Dermis microvascular lymphatic vessel endothelial cell (primary cell): Measurements from ENCODE around the gene LRRC7. TPM values are rescaled to one million over a fixed set of nuclear protein-coding genes. Genes with fewer than 3 reads are reported as not detected.

ENCODE experiments used
- DNase-seq, 2 donors: peaks; one replicate each; pipeline versions ENCODE4 v3.0.0 to v3.0.0-alpha.2; 2010; ENCODE audit warnings: low read depth in 2 of 2
- total RNA-seq: library from RNA; depleted of rRNA; stranded (reverse); fragments of >200 nt; gene quantifications from 2 replicates; pipeline ENCODE4 v1.2.1, GENCODE V29; 2014

LRRC7 gene
- 0.13 TPM in 2 replicates for total RNA-seq

DNA sequence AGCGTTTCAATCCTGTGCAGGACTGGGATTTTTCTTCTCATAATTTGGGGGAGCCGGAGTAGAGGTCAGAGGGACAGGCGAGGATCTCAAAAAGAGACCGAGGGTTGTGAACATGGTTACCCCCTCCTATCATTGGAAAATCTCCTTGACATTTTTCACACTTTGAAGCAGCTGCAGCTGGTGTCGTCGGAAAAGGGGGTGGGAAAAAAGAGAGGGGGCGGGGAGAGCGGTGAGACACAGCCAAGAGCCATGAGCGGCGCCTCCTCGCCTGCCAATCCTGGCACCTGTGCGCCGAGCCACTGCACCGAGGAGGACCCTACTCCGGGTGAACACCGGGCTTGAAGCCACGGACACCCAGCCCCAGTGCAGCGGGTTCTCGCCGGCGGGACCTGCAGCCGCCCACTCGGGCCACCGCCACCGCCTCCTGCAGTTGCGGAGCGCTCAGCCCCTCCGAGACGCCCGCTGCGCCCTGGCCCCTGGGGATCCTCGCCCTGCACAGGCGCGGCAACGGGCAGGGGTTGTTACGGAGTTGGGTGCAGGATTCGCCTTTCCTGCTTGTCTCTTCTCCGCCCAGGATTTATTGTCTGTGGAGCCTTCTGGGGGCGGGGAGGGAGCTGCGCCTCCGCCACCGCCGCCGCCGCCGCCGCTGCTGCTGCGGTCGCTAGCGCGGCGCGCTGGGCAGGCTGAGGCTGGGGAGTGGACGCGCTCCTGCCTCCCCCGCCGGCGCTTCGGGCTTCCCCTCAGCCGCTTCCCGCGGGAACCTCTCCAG, at the start of gene LRRC7:
Gene LRRC7 (plus strand): TSS at position 271 of the 769 bp plus-strand sequence. CDS start 718 bp downstream, outside the sequence.
- DNase-seq, result peak in 1 of 2 donors; percentile 6

DNA sequence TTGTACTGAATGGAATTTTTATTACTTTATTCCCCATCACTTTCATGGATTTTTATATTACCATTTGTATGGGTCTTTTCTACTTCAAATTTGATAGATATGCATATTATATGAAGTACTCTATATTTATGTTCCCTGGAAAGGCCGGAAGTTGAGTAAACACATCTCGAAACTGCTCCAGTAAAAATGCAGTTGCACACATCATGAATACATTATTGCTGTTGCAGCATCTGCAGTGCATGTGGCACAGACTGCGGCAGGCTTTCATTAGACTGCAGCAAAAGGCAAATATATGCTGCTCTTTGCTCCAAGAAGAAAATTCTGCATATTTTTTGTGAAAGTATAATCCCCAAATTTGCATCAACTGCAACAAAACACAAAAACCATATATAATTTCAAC, 48.7 kb upstream of the LRRC7 start:
- DNase-seq, result no peak

DNA sequence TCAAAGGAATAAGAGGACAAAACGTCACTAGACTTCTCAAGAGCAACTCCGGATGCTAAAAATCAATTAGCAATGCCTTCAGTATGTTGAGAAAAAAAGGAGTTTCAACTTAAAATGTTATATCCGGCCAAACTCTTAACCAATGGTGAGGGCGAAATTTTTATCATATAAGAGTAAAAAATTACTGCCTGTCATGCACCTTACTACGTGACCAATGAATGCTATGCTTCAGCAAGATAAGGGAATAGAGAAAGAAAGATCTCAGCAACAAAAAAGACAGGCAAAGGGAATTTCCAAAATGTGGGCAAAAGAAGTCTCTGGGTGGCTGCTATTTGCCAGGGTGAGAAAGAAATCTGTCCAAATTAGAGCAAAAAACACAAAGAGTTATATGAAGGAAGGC, 47.4 kb upstream of the LRRC7 start:
- DNase-seq, result no peak

DNA sequence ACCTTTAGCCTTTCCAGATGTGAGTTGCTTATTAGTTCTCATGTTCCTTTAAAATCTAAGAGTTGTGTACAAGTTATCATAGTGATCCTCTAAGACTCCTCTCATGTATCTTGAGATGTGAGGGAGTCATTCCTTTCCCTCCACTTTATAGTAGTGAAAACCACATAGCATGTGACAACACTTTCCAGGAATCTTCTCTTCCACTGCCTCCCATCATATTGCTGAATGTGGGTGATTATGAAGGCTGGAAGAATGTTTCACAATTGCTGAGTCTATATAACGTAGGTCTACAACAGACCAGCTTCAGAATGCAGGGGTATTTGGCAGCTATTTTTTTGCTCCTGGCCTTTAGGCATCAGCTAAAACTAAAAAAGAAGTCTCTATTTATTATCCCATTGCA, 44.7 kb upstream of the LRRC7 start:
- no peak for DNase-seq

DNA sequence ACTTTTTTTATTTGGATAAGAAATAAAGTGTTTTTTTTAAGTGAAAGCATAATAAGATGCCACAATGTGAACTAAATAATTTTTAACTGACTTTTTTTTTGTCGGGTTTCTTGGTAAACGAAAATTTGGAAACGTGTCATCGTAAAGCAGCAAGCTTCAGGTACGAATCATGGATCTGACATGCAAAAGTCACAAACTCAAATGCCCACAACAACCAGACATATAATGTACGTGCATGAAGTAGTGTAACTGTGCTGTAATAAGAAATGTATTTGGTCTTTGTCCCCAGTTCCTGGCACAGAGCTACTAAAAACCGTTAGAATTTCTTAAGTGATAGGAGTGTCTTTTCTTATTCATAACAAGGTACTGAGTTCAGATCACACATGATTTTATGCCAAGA, 44.3 kb upstream of the LRRC7 start:
- DNase-seq, result no peak

DNA sequence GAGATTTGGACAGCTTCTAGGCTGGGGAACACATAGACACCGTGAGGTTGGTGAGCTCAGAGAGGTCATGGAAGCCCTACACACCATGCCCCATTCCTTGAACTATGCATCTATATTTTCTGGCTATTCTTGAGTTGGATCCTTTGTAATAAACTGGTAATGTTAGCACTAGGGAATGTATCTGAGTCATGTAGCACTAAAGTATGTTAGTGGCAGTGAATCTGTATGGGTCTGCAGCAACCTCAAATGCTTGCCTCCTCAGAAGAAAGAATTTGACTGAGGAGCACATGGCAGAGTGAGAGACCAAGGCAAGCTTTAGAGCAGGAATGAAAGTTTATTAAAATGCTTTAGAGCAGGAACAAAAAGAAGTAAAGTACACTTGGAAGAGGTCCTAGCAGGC, 43.7 kb upstream of the LRRC7 start:
- no peak for DNase-seq

DNA sequence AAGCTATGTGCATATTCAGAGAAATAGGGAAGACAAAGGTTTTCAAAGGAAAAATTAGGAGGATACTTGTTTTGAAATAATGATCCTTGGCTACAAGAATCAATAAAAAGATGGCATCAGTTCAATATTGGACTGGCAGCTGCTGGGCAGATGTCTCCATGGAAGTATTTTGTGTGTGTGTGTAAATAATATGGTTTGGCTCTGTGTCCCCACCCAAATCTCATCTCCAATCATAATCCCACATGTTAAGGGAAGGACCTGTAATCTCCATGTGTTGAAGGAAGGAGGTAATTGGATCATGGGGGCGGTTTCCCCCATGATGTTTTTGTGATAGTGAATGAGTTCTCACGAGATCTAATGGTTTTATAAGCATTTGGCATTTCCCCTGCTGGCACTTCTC, 40.4 kb upstream of the LRRC7 start:
- no peak for DNase-seq

DNA sequence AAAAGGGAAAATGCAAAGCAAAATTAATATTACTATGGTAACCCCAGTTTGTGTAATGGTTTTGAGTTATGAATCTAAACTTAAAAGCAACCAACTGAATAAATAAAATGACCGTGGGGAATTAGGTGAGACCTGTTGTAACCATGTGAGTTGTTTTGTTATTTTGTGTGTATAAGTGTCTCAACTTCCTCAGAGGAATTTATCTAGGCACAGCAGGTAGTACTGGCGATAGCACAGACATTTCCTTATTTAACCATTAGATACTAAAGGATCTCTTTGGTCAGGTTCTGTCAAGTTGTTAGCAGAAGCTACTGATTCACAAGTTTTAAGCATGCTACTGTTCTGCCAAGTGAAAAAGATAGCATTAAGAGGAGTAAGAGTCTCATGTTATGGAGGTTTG, 39.3 kb upstream of the LRRC7 start:
- DNase-seq, result no peak

DNA sequence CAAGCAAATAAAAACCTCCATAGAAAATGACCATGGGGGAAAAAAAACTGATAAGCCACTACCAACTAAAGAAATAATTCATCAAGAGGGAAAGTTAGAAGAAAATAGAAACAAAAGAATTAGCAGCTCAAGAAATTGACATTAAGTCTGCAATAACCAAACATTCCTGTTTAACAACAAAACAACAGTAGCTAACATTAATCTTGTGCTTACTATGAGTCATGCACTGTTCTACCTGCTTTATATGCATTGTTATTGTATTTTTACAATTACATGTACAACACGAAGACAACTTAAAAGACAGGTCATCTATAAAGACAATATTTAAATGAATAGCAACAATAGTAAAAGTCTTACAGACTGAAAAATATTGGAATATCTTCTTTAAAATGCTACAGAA, 34.4 kb upstream of the LRRC7 start:
- no peak for DNase-seq

DNA sequence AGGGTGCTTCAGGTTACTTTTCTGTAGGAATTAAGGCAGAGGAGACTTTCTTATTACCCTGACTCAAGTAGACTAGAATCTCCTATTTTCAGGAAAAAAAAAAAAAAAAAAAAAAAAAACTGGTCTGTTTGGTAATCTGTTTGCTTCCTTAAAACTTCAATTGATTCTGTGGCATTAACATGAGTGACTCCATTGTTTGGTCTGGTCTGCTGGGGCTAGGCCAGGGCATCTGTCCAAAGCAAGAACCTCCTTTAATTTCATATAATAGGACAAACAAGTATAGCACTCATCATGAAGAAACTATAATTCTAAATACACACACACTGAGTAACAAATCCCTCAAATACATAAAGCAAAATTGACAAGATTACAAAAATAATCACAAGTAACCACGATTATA, 32.9 kb upstream of the LRRC7 start:
- DNase-seq, result no peak

DNA sequence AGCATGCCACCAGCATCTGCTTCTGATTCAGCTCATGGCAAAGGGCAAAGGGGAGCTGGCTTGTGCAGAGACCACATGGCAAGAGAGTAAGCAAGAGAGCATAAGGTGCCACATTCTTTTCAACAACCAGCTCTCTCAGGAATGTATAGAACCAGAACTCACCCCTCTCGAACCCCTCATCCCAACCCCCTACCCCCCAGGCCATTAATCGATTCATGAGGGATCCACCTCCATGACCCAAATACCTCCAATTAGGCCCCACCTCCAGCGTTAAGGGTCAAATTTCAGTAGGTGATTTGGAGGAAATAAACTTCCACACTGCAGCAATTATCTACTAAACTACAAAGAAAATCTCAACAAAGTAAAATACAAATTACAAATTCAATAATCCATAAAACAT, 32.2 kb upstream of the LRRC7 start:
- DNase-seq, result no peak

DNA sequence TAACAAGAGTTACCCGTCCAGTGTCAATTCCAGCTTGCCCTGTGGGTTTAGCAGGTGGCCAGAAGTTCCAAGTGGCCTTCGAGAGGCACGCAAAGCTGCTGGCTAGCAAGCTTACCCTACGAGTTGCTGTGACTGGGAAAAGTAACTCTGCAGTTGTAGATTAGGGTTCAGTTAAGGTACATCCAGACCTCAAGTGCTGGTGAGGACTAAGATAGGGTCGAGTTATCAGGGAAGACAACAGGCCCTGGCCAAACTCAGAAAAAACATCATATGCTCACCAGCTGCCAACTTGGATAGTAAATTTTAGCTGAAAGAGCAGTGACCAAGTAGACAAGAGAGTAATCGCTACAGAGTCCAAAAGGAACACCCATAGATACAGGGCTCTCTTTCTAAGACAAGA, 27.7 kb upstream of the LRRC7 start:
- DNase-seq, result no peak

DNA sequence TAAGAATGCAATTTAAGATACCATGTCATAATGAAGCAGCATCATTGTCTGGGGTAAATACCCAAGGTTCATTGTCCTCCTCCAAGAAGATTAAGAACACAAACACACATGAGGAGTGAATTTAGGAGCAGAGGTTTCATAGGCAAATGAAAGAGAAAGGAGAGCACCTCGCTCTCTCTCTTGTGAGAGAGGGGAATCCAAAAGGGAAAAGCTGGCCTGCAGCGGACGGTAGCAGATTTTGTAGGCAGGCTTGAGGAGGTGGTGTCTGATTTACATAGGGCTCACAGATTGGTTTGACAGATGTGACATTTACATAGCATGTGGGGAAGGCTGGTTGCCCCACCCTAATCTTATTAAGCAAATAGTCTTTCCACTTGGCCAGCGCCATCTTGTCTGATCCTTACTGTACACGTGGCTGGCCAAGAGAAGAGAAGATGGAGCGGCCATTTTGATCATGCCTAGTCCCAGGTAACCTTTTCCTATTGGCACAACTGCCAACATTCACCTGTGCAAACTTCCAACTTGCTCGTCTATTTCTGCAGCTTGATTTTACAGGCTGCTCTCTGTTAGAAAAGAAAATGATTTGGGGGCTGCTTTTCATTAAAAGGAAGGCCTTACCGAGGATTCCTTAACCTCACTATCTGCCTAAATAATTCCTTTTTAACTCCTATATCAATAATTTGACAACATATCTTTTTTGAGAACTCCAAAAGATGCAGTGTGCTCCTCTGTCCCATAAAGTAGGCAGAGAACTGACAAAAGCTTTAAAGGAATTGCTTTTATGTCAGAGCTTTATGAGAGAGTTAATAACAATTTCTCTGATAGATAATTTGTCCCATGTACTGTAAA, 16.0 kb upstream of the LRRC7 start:
- no peak for DNase-seq

DNA sequence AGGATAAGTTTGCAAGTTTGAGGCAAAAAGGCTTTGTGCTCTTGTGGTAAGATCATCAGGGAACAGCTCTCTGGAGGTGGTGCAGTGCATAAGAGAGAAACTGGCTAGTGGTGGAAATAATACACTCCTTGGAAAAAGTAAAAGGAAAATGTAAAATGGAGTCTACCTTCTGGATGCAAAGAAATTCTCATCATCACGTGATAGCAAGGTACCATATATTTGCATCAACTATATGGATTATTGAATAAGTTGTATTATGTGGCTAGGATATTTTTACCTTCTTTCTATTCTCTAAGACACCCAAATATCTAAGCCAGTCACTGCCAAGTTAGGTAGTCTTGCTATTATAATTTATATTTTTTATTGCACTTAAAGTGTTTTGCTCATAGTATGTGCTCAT, 14.0 kb upstream of the LRRC7 start:
- no peak for DNase-seq

DNA sequence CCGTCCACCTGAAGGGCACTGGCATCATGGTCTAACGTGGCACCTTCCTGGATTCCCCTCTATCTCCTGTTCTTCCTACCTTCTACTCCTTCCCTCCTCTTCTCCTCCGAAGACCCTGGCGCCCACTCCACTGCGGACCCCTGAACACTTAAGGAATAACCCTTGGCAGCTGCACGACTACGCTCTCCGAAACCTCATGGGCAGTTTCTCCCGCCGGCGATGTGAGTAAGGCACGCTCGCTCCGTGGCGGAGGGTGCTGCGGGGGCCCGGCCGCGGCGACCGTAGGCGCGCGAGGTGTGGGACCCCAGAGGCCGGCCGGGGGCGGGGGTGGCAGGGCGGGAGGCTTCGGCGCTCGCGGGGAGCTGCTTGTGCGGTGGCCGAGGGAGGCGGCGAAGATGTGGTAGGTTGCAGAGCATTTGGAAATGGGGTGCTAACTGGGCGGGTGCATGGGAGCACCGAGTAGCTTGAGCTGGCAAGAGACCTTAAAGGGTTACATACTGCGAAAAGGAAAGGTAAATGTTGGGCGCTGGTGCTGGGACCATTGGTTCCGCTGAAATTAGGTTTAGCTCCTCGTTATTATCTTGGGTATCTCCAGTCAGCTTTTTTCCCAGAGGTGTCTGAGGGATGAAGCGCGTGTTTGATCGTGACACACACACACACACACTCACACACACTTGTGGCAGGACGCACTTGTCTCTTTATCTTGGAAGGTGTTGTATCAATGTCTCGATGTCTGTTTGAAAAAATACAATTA, 876 bp downstream of the LRRC7 start:
- no peak for DNase-seq

DNA sequence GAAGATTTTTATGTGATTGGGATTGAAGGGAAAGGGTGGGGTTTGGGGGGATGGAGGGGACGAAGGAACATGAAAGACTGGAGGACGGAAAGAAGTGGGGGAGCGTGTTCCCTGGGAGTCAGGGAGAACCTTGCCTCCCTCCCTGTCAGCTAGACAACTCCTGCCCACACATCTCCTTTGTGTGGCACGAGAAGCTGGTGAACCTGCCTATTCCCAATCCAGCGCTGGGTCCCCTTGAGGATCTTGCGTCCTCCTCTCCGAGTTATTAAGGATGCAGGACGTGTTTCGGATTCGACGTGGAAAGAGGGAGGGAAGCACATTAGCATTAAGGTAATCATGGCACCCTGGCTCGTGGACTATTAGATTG, 1.4 kb downstream of the LRRC7 start:
- DNase-seq, result no peak

DNA sequence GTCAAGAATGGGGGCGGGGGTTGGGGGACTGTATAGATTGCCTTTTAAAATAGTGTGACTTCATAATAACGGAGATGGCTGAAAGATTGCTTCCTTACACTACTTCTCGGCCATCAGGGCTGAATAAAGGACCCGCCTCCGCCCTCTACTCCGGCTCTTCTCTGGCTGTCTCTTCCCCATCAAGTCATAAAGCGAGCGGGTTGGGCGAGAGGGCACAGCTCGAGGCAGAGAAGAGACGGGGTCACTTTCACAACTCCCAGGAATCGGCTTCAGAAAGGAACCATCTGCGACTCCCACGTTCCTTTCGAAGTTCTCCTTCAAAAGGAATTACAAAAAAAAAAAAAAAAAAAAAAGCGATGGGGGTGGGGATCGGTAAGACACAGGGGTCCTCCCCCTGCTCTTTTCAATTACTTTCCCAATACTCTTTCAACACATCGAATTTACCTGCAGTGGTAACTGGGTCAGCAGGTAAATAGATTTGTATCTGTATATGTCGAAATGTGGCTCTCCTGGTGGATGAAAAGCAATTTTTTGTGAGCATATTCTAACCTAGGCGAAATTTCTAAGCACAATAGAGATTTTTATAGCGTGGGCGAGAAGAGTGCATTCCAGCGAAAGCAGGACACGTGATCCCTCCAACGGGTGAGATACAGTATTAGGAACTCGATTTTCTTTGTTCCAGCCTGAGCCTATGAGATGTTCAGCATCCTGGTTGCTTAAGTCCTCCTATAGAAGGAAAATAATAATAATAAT, 2.0 kb downstream of the LRRC7 start:
- no peak for DNase-seq

DNA sequence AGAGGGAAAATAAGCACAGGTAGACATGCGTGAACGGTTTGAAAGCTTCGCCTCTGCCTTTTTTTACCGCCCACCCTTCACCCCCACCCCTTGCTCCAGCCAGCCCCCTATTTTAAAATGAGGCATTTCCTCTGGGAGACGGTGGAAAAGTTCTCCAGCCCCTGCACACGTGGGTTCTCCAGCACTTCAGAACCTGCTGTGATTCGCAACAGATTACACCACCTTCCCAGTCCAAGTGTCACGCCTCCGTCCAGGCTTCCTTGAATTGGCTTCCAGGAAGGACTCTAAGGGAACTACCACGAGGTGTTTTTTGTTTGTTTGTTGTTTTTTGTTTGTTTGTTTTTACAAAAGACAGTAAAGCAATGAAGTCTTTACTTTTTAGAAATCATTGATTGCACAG, 2.6 kb downstream of the LRRC7 start:
- DNase-seq, result no peak

DNA sequence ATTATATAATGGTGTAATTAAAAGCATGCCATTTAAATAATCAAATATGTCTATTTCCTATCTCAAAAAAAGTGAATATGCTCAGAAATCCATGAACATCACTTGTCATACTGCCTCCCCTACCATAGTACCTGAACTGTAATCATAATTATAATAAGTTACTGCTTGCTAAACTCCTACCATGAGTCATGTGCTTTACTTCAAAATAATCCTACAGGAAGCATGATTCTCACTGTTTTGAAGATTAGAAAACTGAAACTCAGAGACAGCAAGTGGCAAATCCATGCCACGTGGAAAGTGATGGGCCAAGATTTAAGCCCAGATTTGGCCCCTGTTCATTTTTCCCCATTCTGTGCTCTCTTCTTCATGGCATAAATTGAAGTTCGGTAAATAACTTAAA, 5.2 kb downstream of the LRRC7 start:
- DNase-seq, result no peak

DNA sequence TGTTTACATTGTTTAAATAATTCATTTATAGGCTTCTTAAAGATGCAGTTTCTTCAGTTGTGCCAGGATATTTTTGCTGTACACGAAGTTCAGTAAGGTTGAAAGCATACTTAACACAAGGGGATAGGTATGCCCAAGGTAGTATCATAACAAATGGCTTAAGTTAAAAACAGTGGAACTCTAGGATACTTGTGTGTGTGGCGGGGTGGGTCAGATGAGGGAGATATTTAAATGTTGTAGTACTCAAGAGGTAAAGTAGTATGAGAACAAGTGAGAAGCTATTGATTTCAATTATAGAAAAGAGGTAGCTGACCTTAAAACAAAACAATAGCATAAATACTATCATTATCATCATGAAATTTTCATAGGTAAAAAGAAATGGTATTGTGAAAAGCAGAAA, 6.2 kb downstream of the LRRC7 start:
- no peak for DNase-seq

DNA sequence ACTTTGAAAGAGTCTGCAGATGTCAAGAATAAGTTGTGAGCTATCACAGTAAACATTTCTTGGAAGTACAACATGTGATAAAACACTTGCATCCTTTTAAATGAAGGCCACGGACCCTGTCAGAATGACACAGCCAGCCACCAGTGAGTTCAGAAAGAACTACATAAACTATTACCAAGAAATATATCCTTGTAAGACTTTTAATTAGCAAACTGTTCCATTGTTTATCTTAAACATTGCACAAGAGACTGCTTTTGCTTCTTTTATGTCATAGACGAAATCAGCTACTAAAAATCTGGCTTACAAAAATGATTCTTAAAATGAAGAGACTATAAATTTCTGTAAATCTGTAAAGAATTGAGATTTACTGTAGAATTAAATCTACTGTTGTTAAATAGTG, 17.9 kb downstream of the LRRC7 start:
- DNase-seq, result no peak

DNA sequence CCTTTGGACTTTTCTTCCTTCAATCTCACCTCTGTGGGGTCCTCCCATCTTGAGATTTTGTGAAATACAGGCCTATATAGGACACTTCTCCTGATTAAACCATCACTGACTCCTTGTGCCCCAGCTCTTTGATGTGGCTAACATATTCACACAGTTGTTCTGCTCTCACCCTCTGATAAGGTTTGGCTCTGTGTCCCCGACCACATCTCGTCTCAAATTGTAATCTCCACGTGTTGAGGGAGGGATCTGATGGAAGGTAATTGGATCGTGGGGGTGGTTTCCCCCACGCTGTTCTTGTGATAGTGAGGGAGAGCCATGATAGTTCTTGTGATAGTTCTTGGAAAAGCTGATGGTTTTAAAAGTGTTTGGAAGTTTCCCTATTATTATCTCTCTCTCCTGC, 19.7 kb downstream of the LRRC7 start:
- no peak for DNase-seq
